Muscle of leg (tissue), 11 donors: ENCODE measurements around the gene VPS13D. TPM values are rescaled to one million over a fixed set of nuclear protein-coding genes. Genes with fewer than 3 reads are reported as not detected.

Source experiments
- DNase-seq: peaks from one replicate; pipeline ENCODE4 v3.0.0; 2013
- H3K27ac ChIP-seq: one replicate; pipeline ENCODE4 v1.5.1; 2013; ENCODE audit warnings: mild to moderate bottlenecking, low read length, control low read depth
- H3K27me3 ChIP-seq: one replicate; pipeline ENCODE4 v1.6.1; 2013; ENCODE audit warnings: low read length; ENCODE audit not compliant: control insufficient read depth, insufficient read depth
- H3K36me3 ChIP-seq: one replicate; pipeline ENCODE4 v1.6.1; 2013; ENCODE audit warnings: low read length; ENCODE audit not compliant: control insufficient read depth, insufficient read depth
- H3K4me1 ChIP-seq: one replicate; pipeline ENCODE4 v1.6.1; 2013; ENCODE audit warnings: low read length; ENCODE audit not compliant: control insufficient read depth, insufficient read depth
- H3K4me3 ChIP-seq: one replicate; pipeline ENCODE4 v1.5.1; 2013; ENCODE audit warnings: low read length, control low read depth
- H3K9me3 ChIP-seq: replicated peaks from 2 replicates; pipeline ENCODE4 v1.6.1; 2013; ENCODE audit warnings: low read depth, low read length; ENCODE audit not compliant: control insufficient read depth
- WGBS: methylation state at CpG from one replicate; pipeline ENCODE4 v1.1.5; 2013; ENCODE audit warnings: missing lambda C conversion rate; ENCODE audit not compliant: insufficient coverage; 5-methylcytosine and 5-hydroxymethylcytosine counted together
- polyA plus RNA-seq, 8 donors: library from polyadenylated mRNA; unstranded; fragments of 120-200 nt; gene quantifications; one replicate each; pipeline versions ENCODE4 v1.2.1 to v1.2.3, GENCODE V29; 2013; ENCODE audit warnings: inconsistent platforms in 1 of 8, low replicate concordance in 1 of 8; ENCODE audit not compliant: insufficient read length in 8 of 8, insufficient read depth in 1 of 8
- total RNA-seq: library from RNA; stranded (reverse); fragments of 120-200 nt; gene quantifications from one replicate; pipeline ENCODE4 v1.2.4, GENCODE V29; 2013

Gene VPS13D
- total and polyA plus RNA-seq, 9 donors: 14.9 to 21.2 (median 17.0) TPM

GRCh38 chr1:12185036-12185917 is 44.6 kb upstream of the VPS13D start:
- peaks cover 37% of the 10 kb centered on the region for H3K4me1 ChIP-seq
- DNase-seq: no peak
- H3K9me3 ChIP-seq: no peaks in the 10 kb centered on the region
- peak overlapping the region; percentile 84 for H3K27ac ChIP-seq
- 44% methylated on average over 11 of the region's 19 CpGs for WGBS
- H3K36me3 ChIP-seq: no peaks in the 10 kb centered on the region
- no peak overlapping the region for H3K4me3 ChIP-seq
- H3K27me3 ChIP-seq: no peaks in the 10 kb centered on the region

GRCh38 chr1:12185918-12186678 is 43.7 kb upstream of the VPS13D start:
- Histone ChIP-seq H3K27me3 (no peaks in the 10 kb centered on the region), H3K4me3 (no peak overlapping the region), H3K27ac (peak overlapping the region; percentile 84), H3K9me3 (no peaks in the 10 kb centered on the region), H3K36me3 (no peaks in the 10 kb centered on the region), H3K4me1 (peaks cover 34% of the 10 kb centered on the region)
- WGBS: 49% methylated on average over 11 of the region's 13 CpGs
- DNase-seq: no peak

GRCh38 chr1:12186679-12186985 is 43.2 kb upstream of the VPS13D start:
- Histone ChIP-seq H3K27ac (no peak overlapping the region), H3K27me3 (no peaks in the 10 kb centered on the region), H3K36me3 (no peaks in the 10 kb centered on the region), H3K4me1 (peaks cover 34% of the 10 kb centered on the region), H3K9me3 (no peaks in the 10 kb centered on the region), H3K4me3 (no peak overlapping the region)
- no peak for DNase-seq
- WGBS: 73% methylated on average over 3 of the region's 4 CpGs

- Histone ChIP-seq H3K36me3 (peaks cover 3% of the 10 kb centered on the region), H3K4me3 (no peak overlapping the region), H3K4me1 (peaks cover 32% of the 10 kb centered on the region), H3K9me3 (no peaks in the 10 kb centered on the region), H3K27me3 (no peaks in the 10 kb centered on the region), H3K27ac (no peak overlapping the region)
- WGBS: 32% methylated on average over 3 of the region's 3 CpGs
- DNase-seq: no peak
Observed at GRCh38 chr1:12188115-12188514, 41.7 kb upstream of the VPS13D start.

GRCh38 chr1:12188657-12189327 is 41.0 kb upstream of the VPS13D start:
- peaks cover 4% of the 10 kb centered on the region for H3K36me3 ChIP-seq
- H3K4me1 ChIP-seq: peaks cover 31% of the 10 kb centered on the region
- no peak for DNase-seq
- no peaks in the 10 kb centered on the region for H3K27me3 ChIP-seq
- no peaks in the 10 kb centered on the region for H3K9me3 ChIP-seq
- H3K4me3 ChIP-seq: no peak overlapping the region
- no peak overlapping the region for H3K27ac ChIP-seq
- WGBS: 72% methylated on average over 12 of the region's 13 CpGs

- no peak for DNase-seq
- Histone ChIP-seq H3K27ac (no peak overlapping the region), H3K4me1 (peaks cover 26% of the 10 kb centered on the region), H3K4me3 (no peak overlapping the region), H3K9me3 (no peaks in the 10 kb centered on the region), H3K27me3 (no peaks in the 10 kb centered on the region), H3K36me3 (peaks cover 4% of the 10 kb centered on the region)
- 74% methylated on average over 3 of the region's 5 CpGs for WGBS
Observed at GRCh38 chr1:12189328-12189682, 40.5 kb upstream of the VPS13D start.

- H3K27me3 ChIP-seq: no peaks in the 10 kb centered on the region
- DNase-seq: no peak
- H3K4me3 ChIP-seq: no peak overlapping the region
- H3K27ac ChIP-seq: no peak overlapping the region
- peaks cover 7% of the 10 kb centered on the region for H3K4me1 ChIP-seq
- H3K36me3 ChIP-seq: peaks cover 4% of the 10 kb centered on the region
- no peaks in the 10 kb centered on the region for H3K9me3 ChIP-seq
- WGBS: 82% methylated on average over 54 of the region's 58 CpGs
Observed at GRCh38 chr1:12191242-12192032, 38.4 kb upstream of the VPS13D start.

- Histone ChIP-seq H3K27me3 (no peaks in the 10 kb centered on the region), H3K4me1 (peaks cover 9% of the 10 kb centered on the region), H3K27ac (no peak overlapping the region), H3K4me3 (no peak overlapping the region), H3K9me3 (no peaks in the 10 kb centered on the region), H3K36me3 (peaks cover 4% of the 10 kb centered on the region)
- DNase-seq: no peak
- WGBS: 90% methylated on average over 6 of the region's 14 CpGs
Observed at GRCh38 chr1:12194666-12195216, 35.1 kb upstream of the VPS13D start.

GRCh38 chr1:12195416-12195815 is 34.4 kb upstream of the VPS13D start:
- no peaks in the 10 kb centered on the region for H3K9me3 ChIP-seq
- peaks cover 4% of the 10 kb centered on the region for H3K36me3 ChIP-seq
- H3K27ac ChIP-seq: no peak overlapping the region
- H3K4me3 ChIP-seq: no peak overlapping the region
- peaks cover 9% of the 10 kb centered on the region for H3K4me1 ChIP-seq
- no peaks in the 10 kb centered on the region for H3K27me3 ChIP-seq
- no peak for DNase-seq
- WGBS: 40% methylated on average over 1 of the region's 3 CpGs
